SH-SY5Y (cell line): Measurements from ENCODE around the gene PRR19.

Experiments
- GATA2 ChIP-seq: IDR thresholded peaks from 2 replicates; pipeline ENCODE4 v1.6.1; 2011; ENCODE audit warnings: mild to moderate bottlenecking, low read depth, low read length
- GATA3 ChIP-seq: IDR thresholded peaks from 2 replicates; pipeline ENCODE4 v1.6.1; 2011; ENCODE audit warnings: low read depth, mild to moderate bottlenecking, low read length, moderate library complexity

PRR19 gene

GRCh38 chr19:42316223-42317211, 14.6 kb downstream of the PRR19 start:
- TF ChIP-seq GATA2: no peak
- no peak for TF ChIP-seq GATA3

- no peak for TF ChIP-seq GATA3
- no peak for TF ChIP-seq GATA2
These were observed 15.6 kb downstream of the PRR19 start for GRCh38 chr19:42317535-42317934.

GRCh38 chr19:42322305-42322704, 20.4 kb downstream of the PRR19 start:
- TF ChIP-seq GATA2: no peak
- no peak for TF ChIP-seq GATA3

GRCh38 chr19:42323473-42323851, 21.5 kb downstream of the PRR19 start:
- TF ChIP-seq GATA3 (no peak), GATA2 (no peak)

GRCh38 chr19:42323852-42324654, 22.1 kb downstream of the PRR19 start:
- no peak for TF ChIP-seq GATA3
- no peak for TF ChIP-seq GATA2

GRCh38 chr19:42324655-42325307, 22.8 kb downstream of the PRR19 start:
- TF ChIP-seq GATA3: no peak
- TF ChIP-seq GATA2: no peak

GRCh38 chr19:42325308-42325895, 23.5 kb downstream of the PRR19 start, which contains the start of gene MEGF8:
MEGF8 (plus strand) TSS chr19:42325635; CDS start chr19:42326244, 609 bp downstream.
- TF ChIP-seq GATA3: no peak
- no peak for TF ChIP-seq GATA2

- TF ChIP-seq GATA3 (no peak), GATA2 (no peak)
These were observed 24.2 kb downstream of the PRR19 start for GRCh38 chr19:42325896-42326771.

- TF ChIP-seq GATA2: no peak
- no peak for TF ChIP-seq GATA3
These were observed 25.0 kb downstream of the PRR19 start for GRCh38 chr19:42326969-42327368.

- TF ChIP-seq GATA3 (no peak), GATA2 (no peak)
These were observed 25.4 kb downstream of the PRR19 start for GRCh38 chr19:42327381-42327780.

GRCh38 chr19:42328106-42328505, 26.2 kb downstream of the PRR19 start:
- TF ChIP-seq GATA2: no peak
- no peak for TF ChIP-seq GATA3

GRCh38 chr19:42328854-42329253, 26.9 kb downstream of the PRR19 start:
- TF ChIP-seq GATA3: no peak
- no peak for TF ChIP-seq GATA2
